Measurements from ENCODE around the gene SSR1. TPM values are rescaled to one million over a fixed set of nuclear protein-coding genes. Genes with fewer than 3 reads are reported as not detected.
"Not testable (repeated sequence)": the region's sequence is repeated elsewhere in the genome, so short reads cannot be mapped to it uniquely, and the experiment has no call there.

Gene SSR1
- total RNA-seq (55.7 and 65.6 TPM in 2 replicates), polyA plus RNA-seq (237 and 266 TPM in 2 replicates), polyA minus RNA-seq (ENCODE audit: low replicate concordance) (35.8 and 55.1 TPM in 2 replicates)
- 133 and 171 TPM in 2 replicates for polyA plus RNA-seq (2012)

DNA sequence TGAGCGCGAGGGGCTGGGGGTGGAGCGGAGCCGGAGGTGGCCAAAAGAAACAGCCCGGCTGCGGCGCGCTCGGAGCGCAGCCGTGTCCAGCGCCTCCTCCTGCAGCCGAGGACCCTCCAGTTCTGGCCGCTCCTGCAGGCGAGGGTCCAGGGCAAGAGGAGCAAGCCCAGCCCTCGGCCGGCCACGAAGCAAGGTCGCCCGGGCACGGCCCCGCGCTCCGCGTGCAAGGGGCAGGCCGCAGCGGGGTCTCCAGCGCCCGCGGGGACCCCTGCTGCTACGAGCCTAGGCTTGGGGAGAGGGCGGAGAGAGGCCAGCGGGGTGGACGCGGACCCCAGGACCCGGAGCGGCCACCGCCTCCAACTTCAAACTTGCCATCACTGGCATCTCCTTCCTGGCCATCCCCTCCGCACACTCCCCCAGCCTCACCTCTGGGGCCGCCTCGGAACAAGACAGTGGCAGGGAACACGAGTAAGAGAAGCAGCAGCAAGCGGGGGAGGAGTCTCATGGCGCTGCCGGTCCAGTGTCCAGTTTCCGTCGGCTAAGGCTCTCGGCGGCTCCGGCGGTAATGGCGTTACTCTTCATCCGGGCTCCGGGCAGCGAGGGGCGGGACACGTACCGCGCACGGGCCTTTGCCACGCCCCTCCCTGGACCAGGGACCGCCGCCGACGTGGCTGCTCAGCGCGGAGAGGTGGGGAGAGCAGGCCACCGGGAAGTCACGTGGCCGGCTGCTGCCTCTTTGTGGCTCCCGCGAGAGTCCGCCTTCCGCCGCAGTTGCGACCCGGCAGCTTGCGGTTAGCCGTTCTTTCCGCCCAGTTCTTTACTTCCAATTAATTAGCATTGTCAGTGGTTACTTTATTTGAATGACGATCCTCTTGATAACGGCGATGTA lies at the start of gene SSR1:
TSS of gene SSR1 (minus strand) at position 584 of the 889 bp plus-strand sequence. CDS start at position 505, 79 bp downstream.
- Histone ChIP-seq H3K27ac (ENCODE audit: insufficient read depth, low read length) (peak within 1 kb of the TSS; percentile 92), H3K9ac (ENCODE audit: insufficient read depth, low read length) (peak within 1 kb of the TSS; percentile 96), H3K79me2 (ENCODE audit: control insufficient read depth, insufficient read depth, low read length) (peaks cover 44% of the 10 kb centered on the region), H4K20me1 (ENCODE audit: control insufficient read depth, extremely low read depth, insufficient read depth, low read length) (no peaks in the 10 kb centered on the region), H2AFZ (ENCODE audit: low read length) (peak within 1 kb of the TSS; percentile 90), H3K4me3 (replicated peaks in 1 of 4; ENCODE audit: control extremely low read depth in 1 of 4, insufficient read depth in 1 of 4, low read depth in 3 of 4, low read length in 4 of 4) (peak within 1 kb of the TSS; percentile 67 to 97 (median 95)), H3K27me3 (ENCODE audit: control insufficient read depth, insufficient read depth, low read length) (no peaks in the 10 kb centered on the region), H3K9me3 (ENCODE audit: control insufficient read depth, insufficient read depth, low read depth, low read length) (no peaks in the 10 kb centered on the region), H3K4me1 (ENCODE audit: control insufficient read depth, extremely low read depth, insufficient read depth, low read length) (peaks cover 3% of the 10 kb centered on the region), H3K4me2 (ENCODE audit: extremely low read depth, insufficient read depth, low read length) (peak within 1 kb of the TSS; percentile 73), H3K36me3 (ENCODE audit: control insufficient read depth, insufficient read depth, low read length) (peaks cover 2% of the 10 kb centered on the region)
- DNase-seq (ENCODE audit: low read depth in 2 of 2): peak; percentile 95 to 96
- TF ChIP-seq CTCF (conservative IDR thresholded peaks at IDR 0.05 in 1 of 2, IDR thresholded peaks at IDR 0.05 in 1 of 2; ENCODE audit: low read depth in 1 of 2, low read length in 2 of 2) (no peak), EZH2 (IDR thresholded peaks at IDR 0.05; ENCODE audit: low read length, missing control alignments) (no peak)

DNA sequence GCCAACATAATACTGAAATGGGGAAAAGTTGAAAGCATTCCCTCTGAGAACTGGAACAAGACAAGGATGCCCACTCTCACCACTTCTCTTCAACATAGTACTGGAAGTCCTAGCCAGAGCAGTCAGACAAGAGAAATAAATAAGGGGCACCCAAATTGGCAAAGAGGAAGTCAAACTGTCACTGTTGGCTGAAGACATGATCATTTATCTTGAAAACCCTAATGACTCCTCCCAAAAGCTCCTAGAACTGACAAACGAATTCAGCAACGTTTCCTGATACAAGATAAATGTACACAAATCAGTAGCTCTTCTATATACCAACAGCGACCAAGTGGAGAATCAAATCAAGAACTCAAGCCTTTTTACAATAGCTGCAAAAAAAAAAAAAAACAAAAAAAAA lies 38.9 kb upstream of the SSR1 start:
- H3K27me3 ChIP-seq (ENCODE audit: control insufficient read depth, insufficient read depth, low read length); DNase-seq (ENCODE audit: low read depth in 2 of 2); H4K20me1 ChIP-seq (ENCODE audit: control insufficient read depth, extremely low read depth, insufficient read depth, low read length); H3K36me3 ChIP-seq (ENCODE audit: control insufficient read depth, insufficient read depth, low read length); H3K79me2 ChIP-seq (ENCODE audit: control insufficient read depth, insufficient read depth, low read length); H3K9ac ChIP-seq (ENCODE audit: insufficient read depth, low read length); H3K4me1 ChIP-seq (ENCODE audit: control insufficient read depth, extremely low read depth, insufficient read depth, low read length); H3K4me2 ChIP-seq (ENCODE audit: extremely low read depth, insufficient read depth, low read length); H3K27ac ChIP-seq (ENCODE audit: insufficient read depth, low read length); H3K4me3 ChIP-seq (replicated peaks in 1 of 4; ENCODE audit: control extremely low read depth in 1 of 4, insufficient read depth in 1 of 4, low read depth in 3 of 4, low read length in 4 of 4); H2AFZ ChIP-seq (ENCODE audit: low read length); H3K9me3 ChIP-seq (ENCODE audit: control insufficient read depth, insufficient read depth, low read depth, low read length): not testable (repeated sequence)

GRCh38 chr6:7350591-7350990 lies 37.6 kb upstream of the SSR1 start:
- DNase-seq (ENCODE audit: low read depth in 2 of 2); H3K4me3 ChIP-seq (replicated peaks in 1 of 4; ENCODE audit: control extremely low read depth in 1 of 4, insufficient read depth in 1 of 4, low read depth in 3 of 4, low read length in 4 of 4); H2AFZ ChIP-seq (ENCODE audit: low read length); H3K4me2 ChIP-seq (ENCODE audit: extremely low read depth, insufficient read depth, low read length); H3K9ac ChIP-seq (ENCODE audit: insufficient read depth, low read length); H4K20me1 ChIP-seq (ENCODE audit: control insufficient read depth, extremely low read depth, insufficient read depth, low read length); H3K9me3 ChIP-seq (ENCODE audit: control insufficient read depth, insufficient read depth, low read depth, low read length); H3K79me2 ChIP-seq (ENCODE audit: control insufficient read depth, insufficient read depth, low read length); H3K27me3 ChIP-seq (ENCODE audit: control insufficient read depth, insufficient read depth, low read length); H3K4me1 ChIP-seq (ENCODE audit: control insufficient read depth, extremely low read depth, insufficient read depth, low read length); H3K36me3 ChIP-seq (ENCODE audit: control insufficient read depth, insufficient read depth, low read length); H3K27ac ChIP-seq (ENCODE audit: insufficient read depth, low read length): not testable (repeated sequence)

- not testable (repeated sequence) for H3K27me3 ChIP-seq (ENCODE audit: control insufficient read depth, insufficient read depth, low read length); H3K79me2 ChIP-seq (ENCODE audit: control insufficient read depth, insufficient read depth, low read length); H3K9me3 ChIP-seq (ENCODE audit: control insufficient read depth, insufficient read depth, low read depth, low read length); H3K36me3 ChIP-seq (ENCODE audit: control insufficient read depth, insufficient read depth, low read length); DNase-seq (ENCODE audit: low read depth in 2 of 2); H3K4me2 ChIP-seq (ENCODE audit: extremely low read depth, insufficient read depth, low read length); H3K4me3 ChIP-seq (replicated peaks in 1 of 4; ENCODE audit: control extremely low read depth in 1 of 4, insufficient read depth in 1 of 4, low read depth in 3 of 4, low read length in 4 of 4); H3K9ac ChIP-seq (ENCODE audit: insufficient read depth, low read length); H2AFZ ChIP-seq (ENCODE audit: low read length); H3K27ac ChIP-seq (ENCODE audit: insufficient read depth, low read length); H3K4me1 ChIP-seq (ENCODE audit: control insufficient read depth, extremely low read depth, insufficient read depth, low read length); H4K20me1 ChIP-seq (ENCODE audit: control insufficient read depth, extremely low read depth, insufficient read depth, low read length)
These were observed 34.6 kb upstream of the SSR1 start for GRCh38 chr6:7347551-7347997.

GRCh38 chr6:7344773-7345450 lies 31.9 kb upstream of the SSR1 start:
- not testable (repeated sequence) for H3K4me3 ChIP-seq (replicated peaks in 1 of 4; ENCODE audit: control extremely low read depth in 1 of 4, insufficient read depth in 1 of 4, low read depth in 3 of 4, low read length in 4 of 4); DNase-seq (ENCODE audit: low read depth in 2 of 2); H3K36me3 ChIP-seq (ENCODE audit: control insufficient read depth, insufficient read depth, low read length); H3K9ac ChIP-seq (ENCODE audit: insufficient read depth, low read length); H3K4me2 ChIP-seq (ENCODE audit: extremely low read depth, insufficient read depth, low read length); H3K79me2 ChIP-seq (ENCODE audit: control insufficient read depth, insufficient read depth, low read length); H3K4me1 ChIP-seq (ENCODE audit: control insufficient read depth, extremely low read depth, insufficient read depth, low read length); H2AFZ ChIP-seq (ENCODE audit: low read length); H4K20me1 ChIP-seq (ENCODE audit: control insufficient read depth, extremely low read depth, insufficient read depth, low read length); H3K9me3 ChIP-seq (ENCODE audit: control insufficient read depth, insufficient read depth, low read depth, low read length); H3K27ac ChIP-seq (ENCODE audit: insufficient read depth, low read length); H3K27me3 ChIP-seq (ENCODE audit: control insufficient read depth, insufficient read depth, low read length)
